Lower lobe of right lung (tissue), 2 donors: ENCODE results near the gene AP2A2. TPM values are rescaled to one million over a fixed set of nuclear protein-coding genes. Genes with fewer than 3 reads are reported as not detected.

Experiments
- ATAC-seq, 2 donors: fragments of 200-7000 bp; cut with Tn5 transposase; one replicate each; pipeline ENCODE4 v1.9.1; 2020 to 2022; ENCODE audit warnings: mild to moderate bottlenecking in 2 of 2, moderate library complexity in 2 of 2
- DNase-seq: peaks from one replicate; pipeline ENCODE4 v3.0.0-alpha.2; 2020
- H3K27ac ChIP-seq: fragments of 200-600 bp; one replicate; pipeline ENCODE4 v1.8.0; 2022
- H3K27me3 ChIP-seq: fragments of 200-600 bp; one replicate; pipeline ENCODE4 v1.8.0; 2022; ENCODE audit warnings: low read depth
- H3K36me3 ChIP-seq: fragments of 200-600 bp; one replicate; pipeline ENCODE4 v1.8.0; 2022; ENCODE audit warnings: mild to moderate bottlenecking
- H3K4me1 ChIP-seq: fragments of 200-600 bp; one replicate; pipeline ENCODE4 v1.8.0; 2022
- H3K4me3 ChIP-seq: fragments of 200-600 bp; one replicate; pipeline ENCODE4 v1.8.0; 2022; ENCODE audit warnings: mild to moderate bottlenecking
- H3K9me3 ChIP-seq: fragments of 200-600 bp; one replicate; pipeline ENCODE4 v1.8.0; 2022
- CTCF ChIP-seq: fragments of 200-600 bp; IDR thresholded peaks from one replicate; pipeline ENCODE4 v1.8.0; 2022; ENCODE audit warnings: antibody characterized with exemption, mild to moderate bottlenecking
- intact Hi-C: fragments of 100-400 bp; cut with DNase I; formaldehyde crosslinking; loops from one replicate; pipeline ENCODE4 v1.11.0; 2022
- long read RNA-seq: library from polyadenylated mRNA; unstranded; transcript quantifications from one replicate; pipeline ENCODE4 v2.0.0, GENCODE V29; 2021
- total RNA-seq: library from RNA; stranded (reverse); fragmentation: NEBNext Ultra II Directional; extraction: Animal tissue kit (Norgen Biotek cat#: 25700); gene quantifications from one replicate; pipeline ENCODE4 v1.2.1, GENCODE V29; 2021
- donor health status: DM: no; HTN: yes; CAD: no; lungs with severe emphysema.

AP2A2 gene
- total RNA-seq: 130 TPM
- long read RNA-seq, full-length matches to known transcripts: 30 of 69 reads
- long read RNA-seq, partial matches to known transcripts: 18 of 69 reads
- long read RNA-seq, other reads (novel, unspliced or antisense): 21 of 69 reads

- Histone ChIP-seq H3K9me3 (no peaks in the 10 kb centered on the region), H3K4me3 (peak within 1 kb of the TSS; percentile 72), H3K27me3 (no peaks in the 10 kb centered on the region), H3K27ac (peak within 1 kb of the TSS; percentile 87), H3K4me1 (peaks cover 44% of the 10 kb centered on the region), H3K36me3 (peaks cover 17% of the 10 kb centered on the region)
- ATAC-seq (peak; percentile 95 to 96), DNase-seq (peak; percentile 94)
- TF ChIP-seq CTCF: peak; percentile 66
- intact Hi-C loops: no loop called here
These were observed at the start of gene AP2A2 for GRCh38 chr11:925496-926301. Gene AP2A2, plus strand, starts transcription at chr11:925870. Its CDS starts 152 bp downstream, at chr11:926022.

DNA sequence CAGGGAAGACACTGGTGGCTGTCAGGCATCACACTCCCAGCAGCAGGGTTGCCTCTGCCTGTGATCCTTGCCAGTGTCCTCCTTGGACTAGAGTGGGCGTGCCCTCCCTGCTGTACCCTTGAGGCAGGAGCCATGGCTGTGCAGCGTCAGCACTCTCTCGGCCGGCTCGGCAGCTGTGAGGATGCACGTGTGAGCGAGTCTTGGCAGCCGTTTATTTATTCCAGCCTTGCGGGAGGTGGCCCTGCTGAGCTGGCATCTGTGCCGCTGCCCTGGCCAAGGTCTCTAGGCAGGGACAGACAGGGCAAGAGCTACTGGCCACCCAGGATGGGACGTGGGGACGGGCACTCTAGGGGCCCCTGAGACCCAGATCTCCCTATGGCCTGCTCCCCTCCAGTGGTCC, 49.1 kb upstream of the AP2A2 start:
- Histone ChIP-seq H3K4me1 (no peaks in the 10 kb centered on the region), H3K27me3 (no peaks in the 10 kb centered on the region), H3K27ac (no peak overlapping the region), H3K4me3 (no peak overlapping the region), H3K36me3 (peaks cover 14% of the 10 kb centered on the region), H3K9me3 (no peaks in the 10 kb centered on the region)
- ATAC-seq: peak in 1 of 2 donors; percentile 15
- no peak for TF ChIP-seq CTCF
- intact Hi-C loops: no loop called here
- DNase-seq: no peak

DNA sequence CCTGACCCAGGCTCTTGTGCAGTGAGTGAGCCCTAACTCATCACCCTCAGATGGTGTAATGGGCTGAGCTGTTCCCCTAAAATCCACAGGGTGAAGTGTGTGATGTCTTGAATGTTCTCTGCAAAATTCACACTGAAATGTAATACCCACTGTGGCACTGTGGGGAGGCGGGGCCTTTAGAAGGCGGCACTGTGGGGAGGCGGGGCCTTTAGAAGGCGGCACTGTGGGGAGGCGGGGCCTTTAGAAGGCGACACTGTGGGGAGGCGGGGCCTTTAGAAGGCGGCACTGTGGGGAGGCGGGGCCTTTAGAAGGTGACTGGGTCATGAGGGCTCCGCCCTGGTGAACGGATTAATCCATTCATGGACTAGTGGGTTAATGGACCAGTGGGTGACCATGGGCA, 48.1 kb upstream of the AP2A2 start:
- ATAC-seq (no peak), DNase-seq (no peak)
- Histone ChIP-seq H3K27ac (no peak overlapping the region), H3K9me3 (no peaks in the 10 kb centered on the region), H3K4me3 (no peak overlapping the region), H3K27me3 (no peaks in the 10 kb centered on the region), H3K36me3 (peaks cover 20% of the 10 kb centered on the region), H3K4me1 (no peaks in the 10 kb centered on the region)
- TF ChIP-seq CTCF: no peak
- intact Hi-C loops: no loop called here

GRCh38 chr11:880447-880846, 45.2 kb upstream of the AP2A2 start:
- ATAC-seq (no peak), DNase-seq (no peak)
- Histone ChIP-seq H3K27ac (no peak overlapping the region), H3K4me3 (no peak overlapping the region), H3K27me3 (no peaks in the 10 kb centered on the region), H3K9me3 (no peaks in the 10 kb centered on the region), H3K4me1 (no peaks in the 10 kb centered on the region), H3K36me3 (peaks cover 31% of the 10 kb centered on the region)
- no peak for TF ChIP-seq CTCF
- intact Hi-C loops: no loop called here

- Histone ChIP-seq H3K36me3 (peaks cover 42% of the 10 kb centered on the region), H3K4me1 (no peaks in the 10 kb centered on the region), H3K27ac (no peak overlapping the region), H3K9me3 (no peaks in the 10 kb centered on the region), H3K4me3 (no peak overlapping the region), H3K27me3 (no peaks in the 10 kb centered on the region)
- TF ChIP-seq CTCF: no peak
- no peak for ATAC-seq
- intact Hi-C loops: no loop called here
- no peak for DNase-seq
These were observed 43.1 kb upstream of the AP2A2 start for GRCh38 chr11:882596-882995.
